Posterior cingulate gyrus (tissue), 11 donors: Measurements from ENCODE around the gene NIBAN1.
"Not testable (repeated sequence)": the region's sequence is repeated elsewhere in the genome, so short reads cannot be mapped to it uniquely, and the experiment has no call there.

Source experiments
- DNase-seq, 10 donors: peaks; one replicate each; pipeline versions ENCODE4 v3.0.0 to v3.0.0-alpha.2; 2020 to 2021; ENCODE audit warnings: mixed read lengths in 3 of 10
- intact Hi-C: fragments of 100-400 bp; cut with DNase I; formaldehyde crosslinking; loops from one replicate; pipeline ENCODE4 v1.15.1; 2023

The NIBAN1 gene

GRCh38 chr1:184974837-184975115 lies 468 bp upstream of the NIBAN1 start:
- no peak for DNase-seq
- intact Hi-C loops = no loop called here

DNA sequence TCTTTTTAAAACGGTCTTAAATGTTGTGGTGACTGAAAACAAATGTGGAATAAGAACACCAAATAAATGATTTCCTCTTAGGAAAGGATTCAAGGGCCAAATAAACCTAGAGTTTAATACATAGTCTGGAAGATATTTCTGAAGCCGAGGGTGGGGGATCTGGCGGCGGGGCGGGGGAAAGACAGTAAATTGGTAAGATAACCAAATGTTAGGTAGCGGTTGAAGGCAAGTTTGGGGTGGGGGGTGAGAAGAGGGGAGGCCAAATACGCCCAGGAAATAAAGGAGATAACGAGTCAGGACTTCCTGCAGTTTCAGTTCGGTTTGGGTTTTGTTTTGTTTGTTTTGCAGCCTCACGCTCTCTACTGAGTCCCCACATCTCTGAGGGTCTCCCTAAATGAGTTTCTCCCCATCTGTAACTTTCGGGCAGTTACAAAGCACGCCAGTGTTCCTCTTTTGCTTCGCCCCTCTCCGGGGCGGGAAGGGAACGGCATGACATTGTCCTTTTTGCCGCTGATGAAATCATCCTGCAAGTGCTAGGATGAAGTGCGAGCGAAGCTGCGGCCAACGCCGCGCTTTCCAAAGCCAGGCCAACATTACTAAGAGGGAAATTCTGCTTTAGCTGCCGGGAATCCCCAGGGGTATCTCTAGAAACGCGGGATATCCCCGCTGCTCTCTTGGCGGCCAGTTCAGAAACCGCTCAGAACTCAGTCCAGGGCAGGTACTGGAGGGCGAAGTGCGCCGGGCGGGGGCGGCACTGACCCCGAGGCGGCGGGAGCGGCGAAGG lies 844 bp downstream of the NIBAN1 start:
- peak in 6 of 10 donors; percentile 9 to 81 (median 17) for DNase-seq
- intact Hi-C loops = no loop called here

DNA sequence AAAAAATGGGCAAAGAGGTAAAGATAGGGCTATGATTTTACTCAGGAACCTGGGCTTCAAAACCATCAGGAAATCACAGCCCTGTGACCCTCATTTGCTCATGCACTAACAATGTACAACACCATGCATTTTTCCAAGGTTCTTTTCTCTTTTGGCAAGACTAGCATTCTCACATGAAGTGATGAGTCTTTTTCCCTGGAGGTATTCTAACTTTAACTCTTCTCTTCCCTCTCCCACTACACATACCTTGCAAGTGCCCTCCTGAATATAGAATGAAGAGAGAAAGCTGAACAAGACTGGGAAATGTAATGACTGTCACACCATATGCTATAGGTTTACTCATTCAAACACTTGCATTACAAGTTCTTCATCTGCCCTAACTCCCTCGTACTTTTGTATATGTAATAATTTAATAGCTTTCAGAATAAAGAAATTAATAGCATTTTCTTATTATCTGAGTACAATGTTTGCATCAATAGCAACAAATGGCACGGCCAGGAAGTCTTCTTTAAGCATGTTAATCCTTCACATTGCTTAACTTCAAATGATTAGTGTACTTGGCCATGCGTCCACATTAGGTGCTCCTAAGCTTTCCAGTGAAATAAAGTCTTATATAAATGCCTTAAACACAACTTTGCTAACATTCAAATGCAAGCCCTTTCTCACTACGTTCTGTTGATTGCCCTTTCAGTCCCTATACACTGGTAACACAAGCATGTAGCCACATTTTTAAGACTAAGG lies 1.8 kb downstream of the NIBAN1 start:
- DNase-seq = no peak
- intact Hi-C loops = no loop called here

GRCh38 chr1:184971522-184972265 lies 2.6 kb downstream of the NIBAN1 start:
- intact Hi-C loops = no loop called here
- no peak for DNase-seq

DNA sequence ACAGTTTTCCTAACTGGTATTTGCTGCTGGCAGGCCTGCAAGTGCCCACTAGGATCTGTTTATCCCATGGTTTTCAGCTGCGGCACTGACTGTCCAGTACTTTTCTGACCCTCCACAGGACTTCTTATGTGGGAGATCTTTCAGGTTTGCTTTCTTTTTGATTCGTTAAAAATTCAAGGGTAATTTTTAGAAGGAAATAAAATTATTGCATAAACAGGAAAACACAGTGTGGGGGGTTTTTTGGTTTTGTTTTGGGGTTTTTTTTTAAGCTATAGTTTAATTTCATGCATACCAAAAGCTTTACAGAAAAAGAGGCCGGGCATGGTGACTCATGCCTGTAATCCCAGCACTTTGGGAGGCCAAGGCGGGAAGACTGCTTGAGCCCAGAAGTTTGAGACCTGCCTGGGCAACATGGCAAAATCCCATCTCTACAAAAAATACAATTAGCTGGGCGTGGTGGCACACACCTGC lies 3.6 kb downstream of the NIBAN1 start:
- intact Hi-C loops = no loop called here

DNA sequence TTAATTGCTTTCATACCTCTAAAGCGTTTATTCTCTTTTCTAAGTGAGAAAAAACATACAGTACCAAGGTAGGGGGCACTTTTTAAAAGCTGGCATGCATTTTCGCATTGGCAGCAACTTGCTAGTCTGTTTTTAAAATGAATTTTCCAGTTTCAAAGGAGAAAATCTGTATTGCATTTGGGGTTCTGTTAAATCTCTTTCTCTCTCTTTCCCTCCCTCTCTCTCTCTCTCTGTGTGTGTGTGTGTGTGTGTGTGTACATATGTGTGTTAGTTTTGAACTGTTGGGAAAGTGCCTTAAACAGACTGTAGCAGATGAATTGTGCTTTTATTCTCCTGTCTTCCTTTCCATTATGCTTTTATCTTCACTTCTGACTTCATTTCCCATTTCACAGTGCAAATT lies 7.3 kb downstream of the NIBAN1 start:
- intact Hi-C loops = no loop called here
- DNase-seq = no peak

More for the DNA sequence above, 3.6 kb downstream of the NIBAN1 start:
- no peak for DNase-seq

GRCh38 chr1:184965944-184966860 lies 8.1 kb downstream of the NIBAN1 start:
- intact Hi-C loops = no loop called here

GRCh38 chr1:184965439-184965838 lies 8.9 kb downstream of the NIBAN1 start:
- intact Hi-C loops = no loop called here
- no peak for DNase-seq

More at GRCh38 chr1:184965944-184966860, 8.1 kb downstream of the NIBAN1 start:
- no peak for DNase-seq

GRCh38 chr1:184959626-184960025 lies 14.7 kb downstream of the NIBAN1 start:
- DNase-seq = no peak
- intact Hi-C loops = no loop called here

- DNase-seq = no peak
- intact Hi-C loops = no loop called here
Measured at GRCh38 chr1:184958554-184959353, 15.6 kb downstream of the NIBAN1 start.

DNA sequence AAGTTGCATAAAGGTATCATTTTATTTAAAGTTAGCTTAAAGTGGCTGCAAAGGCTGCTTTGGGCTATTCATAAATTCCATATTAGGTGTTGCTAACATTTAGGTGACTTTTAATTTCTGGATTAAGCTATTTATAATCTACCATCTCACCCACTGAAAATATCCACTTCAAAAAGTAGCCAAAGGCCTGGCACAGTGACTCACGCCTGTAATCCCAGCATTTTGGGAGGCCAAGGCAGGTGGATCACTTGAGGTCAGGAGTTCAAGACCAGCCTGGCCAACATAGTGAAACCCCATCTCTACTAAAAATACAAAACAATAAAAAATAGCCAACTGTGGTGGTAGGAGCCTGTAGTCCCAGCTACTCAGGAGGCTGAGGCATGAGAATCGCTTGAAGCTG lies 16.4 kb downstream of the NIBAN1 start:
- intact Hi-C loops, DNase-seq: not testable (repeated sequence)

- intact Hi-C loops = no loop called here
- DNase-seq = no peak
Measured at GRCh38 chr1:184956999-184957700, 17.2 kb downstream of the NIBAN1 start.

DNA sequence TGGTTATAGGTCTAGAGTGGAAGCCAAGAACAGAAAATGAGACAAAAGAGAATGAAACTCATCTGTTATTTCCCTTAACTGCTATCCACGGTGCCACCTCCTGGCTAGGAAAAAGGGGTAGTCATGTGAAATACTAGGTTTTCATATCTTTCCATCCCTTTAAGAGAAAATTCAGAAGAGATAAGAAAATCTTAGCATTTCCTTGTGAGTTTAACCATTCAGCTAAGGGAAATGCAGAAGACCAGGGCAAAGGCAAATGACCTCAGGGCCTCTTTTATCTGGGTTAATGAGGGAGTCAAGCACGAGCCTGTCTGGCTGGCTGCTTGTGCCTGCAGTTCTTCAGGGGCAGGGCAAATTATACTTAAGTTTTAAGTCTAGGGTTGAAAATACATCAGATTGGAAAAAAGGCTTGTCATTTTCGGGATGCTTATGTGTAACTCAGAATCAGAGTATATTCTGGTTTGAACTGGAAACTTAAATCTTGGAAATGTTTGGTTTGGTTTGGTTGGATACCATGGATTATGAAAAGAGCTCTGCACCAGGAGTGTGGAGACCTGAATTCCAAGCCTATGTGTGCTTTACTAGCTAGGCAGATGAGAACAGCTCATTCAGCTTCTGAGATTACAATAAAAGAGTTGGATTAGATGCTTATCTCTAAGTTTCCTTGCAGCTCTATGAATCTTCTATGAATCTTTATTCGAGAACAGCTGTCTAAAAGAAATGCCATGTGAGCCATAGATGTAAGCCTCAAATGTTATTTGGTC lies 19.9 kb downstream of the NIBAN1 start:
- no peak for DNase-seq
- intact Hi-C loops = no loop called here

DNA sequence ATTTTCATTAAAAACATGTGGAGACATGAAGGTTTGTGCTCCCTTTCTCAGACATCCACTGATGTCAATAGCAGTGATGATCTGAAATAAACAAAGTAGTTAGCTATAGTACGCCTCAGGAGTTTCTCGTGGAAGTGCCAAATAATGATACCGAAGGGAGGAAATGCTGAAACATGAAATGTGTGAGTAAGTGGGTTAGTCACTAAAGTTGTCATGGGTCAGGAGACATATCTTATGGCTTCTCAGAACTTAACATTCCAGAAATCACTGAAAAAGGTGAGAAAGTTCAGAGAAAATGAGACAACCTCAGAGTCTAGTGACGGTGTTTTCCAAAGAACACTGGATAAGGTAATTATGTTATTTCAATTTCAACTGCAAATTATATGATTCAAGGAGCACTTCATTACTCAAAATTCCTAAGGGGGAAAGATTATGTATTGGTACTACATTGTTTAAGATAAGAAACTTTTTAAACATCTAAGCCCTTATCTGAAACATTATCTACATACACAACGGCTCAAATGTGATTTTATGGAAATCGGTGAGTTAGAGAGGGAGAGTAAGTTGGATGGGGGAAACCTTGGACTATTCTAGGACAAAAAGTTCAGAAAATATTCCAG lies 20.6 kb downstream of the NIBAN1 start:
- intact Hi-C loops = no loop called here
- DNase-seq = no peak

- intact Hi-C loops = no loop called here
- no peak for DNase-seq
Measured at GRCh38 chr1:184952428-184952827, 21.9 kb downstream of the NIBAN1 start.

DNA sequence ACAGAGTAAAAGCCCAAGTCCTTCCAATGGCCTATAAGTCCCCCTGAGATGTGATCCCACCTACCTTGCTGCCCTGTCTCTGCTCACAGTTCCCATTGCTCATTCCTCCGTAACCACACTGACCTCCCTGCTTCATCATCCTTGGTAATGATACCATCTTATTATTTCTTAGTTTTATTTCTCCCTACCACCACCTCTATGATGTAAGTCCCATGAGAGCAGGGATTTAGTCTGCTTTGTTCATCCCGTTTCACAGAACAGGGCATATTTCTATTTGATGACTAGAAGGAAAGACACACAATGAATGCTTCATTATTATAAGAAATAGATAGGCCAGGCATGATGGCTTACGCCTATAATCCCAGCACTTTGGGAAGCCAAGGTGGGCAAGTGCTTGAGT lies 22.5 kb downstream of the NIBAN1 start:
- intact Hi-C loops = no loop called here
- DNase-seq = no peak

DNA sequence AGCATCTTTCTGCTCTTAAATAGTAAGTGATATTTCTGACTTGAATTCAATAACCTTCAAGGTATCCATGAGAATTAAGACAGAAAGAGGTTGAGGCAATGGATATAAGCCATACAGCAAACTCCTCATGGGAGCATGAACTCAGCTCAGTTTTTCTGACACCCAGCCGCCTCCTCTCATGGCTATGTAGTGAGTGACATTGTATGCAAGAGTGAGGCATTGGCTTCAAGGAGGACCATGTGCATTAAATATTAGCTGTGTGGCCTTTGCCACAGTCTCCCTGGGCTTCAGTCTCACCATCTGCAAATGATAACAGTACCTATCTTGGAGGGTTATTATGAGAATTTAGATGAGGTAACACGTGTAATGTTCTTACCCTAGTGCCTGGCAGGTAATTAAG lies 23.4 kb downstream of the NIBAN1 start:
- DNase-seq = no peak
- intact Hi-C loops = no loop called here

GRCh38 chr1:184950227-184950626 lies 24.1 kb downstream of the NIBAN1 start:
- intact Hi-C loops = no loop called here

More at GRCh38 chr1:184950227-184950626, 24.1 kb downstream of the NIBAN1 start:
- DNase-seq = no peak
